ENCODE data around the gene ULK4.

- TF ChIP-seq POLR2A (IDR thresholded peaks at IDR 0.05) (no peak), CTCF (IDR thresholded peaks at IDR 0.05) (no peak)
Measured at GRCh38 chr3:41768363-41768762, 193.5 kb downstream of the ULK4 start.
